CD8-positive, alpha-beta memory T cell (primary cell): ENCODE results near the gene FRY. TPM values are rescaled to one million over a fixed set of nuclear protein-coding genes. Genes with fewer than 3 reads are reported as not detected.

Experiments used
- CTCF ChIA-PET: fragments of 350-600 bp; sonication (Branson Sonifier 250); formaldehyde crosslinking; loops from one replicate; lab custom pipeline; 2021; ENCODE audit warnings: antibody characterized with exemption; lab: Charles Lee
- POLR2A ChIA-PET: fragments of 350-600 bp; sonication (Branson Sonifier 250); formaldehyde crosslinking; loops from one replicate; lab custom pipeline; 2021; ENCODE audit warnings: antibody characterized with exemption; lab: Charles Lee
- DNase-seq, 5 donors: peaks; one replicate each; pipeline versions ENCODE4 v3.0.0 to v3.0.0-alpha.2; 2020 to 2022; ENCODE audit warnings: mixed read lengths in 1 of 5
- H3K27ac ChIP-seq: one replicate; pipeline ENCODE4 v1.7.0; 2013; ENCODE audit warnings: low read depth, mild to moderate bottlenecking, low read length, moderate library complexity
- H3K27me3 ChIP-seq: 2 replicates; pipeline ENCODE4 v1.7.0; 2013; ENCODE audit warnings: low read length, mild to moderate bottlenecking; ENCODE audit not compliant: insufficient read depth, poor library complexity, severe bottlenecking
- H3K36me3 ChIP-seq: 2 replicates; pipeline ENCODE4 v1.7.0; 2013; ENCODE audit warnings: mild to moderate bottlenecking, low read length, moderate library complexity; ENCODE audit not compliant: insufficient read depth
- H3K4me1 ChIP-seq: 2 replicates; pipeline ENCODE4 v1.7.0; 2013; ENCODE audit warnings: mild to moderate bottlenecking, low read length, moderate library complexity; ENCODE audit not compliant: insufficient read depth
- H3K4me3 ChIP-seq: 2 replicates; pipeline ENCODE4 v1.7.0; 2013; ENCODE audit warnings: mild to moderate bottlenecking, low read length
- H3K9me3 ChIP-seq: 2 replicates; pipeline ENCODE4 v1.7.0; 2013; ENCODE audit warnings: mild to moderate bottlenecking, low read length
- H3K27ac Mint-ChIP-seq, 8 donors: one replicate each; pipeline ENCODE4 v1.8.0; 2020 to 2021; ENCODE audit warnings: mixed read lengths in 8 of 8, mild to moderate bottlenecking in 6 of 8, inconsistent platforms in 3 of 8, moderate library complexity in 3 of 8
- H3K27me3 Mint-ChIP-seq, 2 donors: one replicate each; pipeline ENCODE4 v1.8.0; 2020 to 2021; ENCODE audit warnings: mixed read lengths in 2 of 2, mild to moderate bottlenecking in 1 of 2, moderate library complexity in 1 of 2
- H3K36me3 Mint-ChIP-seq, 3 donors: one replicate each; pipeline ENCODE4 v1.8.0; 2020 to 2021; ENCODE audit warnings: mixed read lengths in 3 of 3, inconsistent platforms in 1 of 3, mild to moderate bottlenecking in 1 of 3
- H3K4me1 Mint-ChIP-seq, 3 donors: one replicate each; pipeline ENCODE4 v1.8.0; 2020 to 2021; ENCODE audit warnings: mixed read lengths in 3 of 3, inconsistent platforms in 1 of 3, mild to moderate bottlenecking in 1 of 3
- H3K4me3 Mint-ChIP-seq, 7 donors: one replicate each; pipeline ENCODE4 v1.8.0; 2020 to 2021; ENCODE audit warnings: mixed read lengths in 7 of 7, mild to moderate bottlenecking in 6 of 7, moderate library complexity in 4 of 7, inconsistent platforms in 2 of 7
- H3K9me3 Mint-ChIP-seq, 5 donors: one replicate each; pipeline ENCODE4 v1.8.0; 2020 to 2022; ENCODE audit warnings: mixed read lengths in 5 of 5, mild to moderate bottlenecking in 3 of 5, moderate library complexity in 2 of 5, inconsistent platforms in 1 of 5
- polyA plus RNA-seq: library from polyadenylated mRNA; unstranded; fragments of 300-500 nt; fragmentation: Illumina TruSeq; gene quantifications from one replicate; pipeline ENCODE4 v1.2.3, GENCODE V29; 2021
- total RNA-seq, 2 experiments: library from RNA; stranded (reverse); gene quantifications; one replicate each; pipeline ENCODE4 v1.2.3, GENCODE V29; 2021

Gene FRY
- total and polyA plus RNA-seq, 3 experiments from 2014 or later, result 0.53 to 1.5 (median 0.72) TPM

DNA sequence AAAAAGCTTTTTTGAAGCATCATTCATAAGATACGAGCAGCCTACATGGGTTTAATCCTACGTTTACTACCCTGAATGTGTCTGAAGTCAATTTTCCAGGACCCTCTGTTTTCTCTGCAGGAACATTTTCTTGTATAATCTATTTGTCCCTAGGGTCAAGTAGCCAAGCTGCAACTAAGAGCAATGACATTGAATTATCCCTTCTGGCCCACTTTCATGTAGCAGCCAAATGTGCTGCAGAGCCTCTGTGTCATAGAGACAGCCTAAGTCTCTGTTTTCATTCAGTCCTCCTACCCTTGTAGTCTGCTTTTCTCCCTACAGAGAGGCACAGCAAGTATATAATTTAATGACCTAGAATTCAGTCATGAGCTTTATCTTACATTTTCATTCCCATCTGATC is 201.5 kb downstream of the FRY start:
- peaks cover 0 to 5% (median 4%) of the 10 kb centered on the region in 3 donors for H3K4me1 Mint-ChIP-seq
- DNase-seq, result no peak
- H3K27me3 Mint-ChIP-seq, result peaks cover 4 to 7% of the 10 kb centered on the region in 2 donors
- H3K36me3 Mint-ChIP-seq, result peaks cover 0 to 3% (median 0%) of the 10 kb centered on the region in 3 donors
- H3K27ac ChIP-seq, result no peak overlapping the region
- no peaks in the 10 kb centered on the region for H3K9me3 Mint-ChIP-seq
- no peaks in the 10 kb centered on the region for H3K9me3 ChIP-seq
- no peak overlapping the region for H3K4me3 ChIP-seq
- H3K27ac Mint-ChIP-seq, result peak overlapping the region in 1 of 8 donors; percentile 47
- H3K4me3 Mint-ChIP-seq, result peak overlapping the region in 1 of 7 donors; percentile 38
- H3K4me1 ChIP-seq, result no peaks in the 10 kb centered on the region
- H3K36me3 ChIP-seq, result no peaks in the 10 kb centered on the region
- CTCF ChIA-PET, result no interaction called here
- no peaks in the 10 kb centered on the region for H3K27me3 ChIP-seq
- POLR2A ChIA-PET, result no interaction called here

DNA sequence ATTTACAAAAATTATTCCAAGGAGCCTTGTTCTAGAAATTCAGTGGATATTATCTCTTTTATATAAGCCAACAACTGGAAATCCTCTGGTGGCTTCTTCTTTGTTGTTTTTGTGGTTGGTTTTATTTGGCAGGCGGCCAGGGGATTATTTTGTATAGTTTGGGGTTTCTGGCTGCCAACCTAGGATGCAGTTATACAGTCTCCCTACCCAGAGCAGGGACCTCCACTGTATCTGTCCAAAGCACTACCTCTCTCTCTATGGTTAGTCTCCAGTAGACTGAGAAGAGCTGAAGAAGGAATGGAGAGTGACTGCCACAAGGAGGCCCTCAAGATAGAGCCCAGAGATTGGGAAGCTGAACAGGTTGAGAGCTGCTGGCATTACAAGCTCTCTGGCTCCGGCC is 203.3 kb downstream of the FRY start:
- Histone ChIP-seq H3K9me3 (no peaks in the 10 kb centered on the region), H3K4me3 (no peak overlapping the region), H3K4me1 (no peaks in the 10 kb centered on the region), H3K36me3 (no peaks in the 10 kb centered on the region), H3K27me3 (no peaks in the 10 kb centered on the region), H3K27ac (no peak overlapping the region)
- CTCF ChIA-PET, result no interaction called here
- H3K4me3 Mint-ChIP-seq, result no peak overlapping the region
- H3K27me3 Mint-ChIP-seq, result peaks cover 4% of the 10 kb centered on the region in 2 donors
- H3K9me3 Mint-ChIP-seq, result no peaks in the 10 kb centered on the region
- POLR2A ChIA-PET, result no interaction called here
- no peak for DNase-seq
- H3K27ac Mint-ChIP-seq, result no peak overlapping the region
- peaks cover 0 to 2% (median 0%) of the 10 kb centered on the region in 3 donors for H3K36me3 Mint-ChIP-seq
- peaks cover 0 to 5% (median 4%) of the 10 kb centered on the region in 3 donors for H3K4me1 Mint-ChIP-seq

DNA sequence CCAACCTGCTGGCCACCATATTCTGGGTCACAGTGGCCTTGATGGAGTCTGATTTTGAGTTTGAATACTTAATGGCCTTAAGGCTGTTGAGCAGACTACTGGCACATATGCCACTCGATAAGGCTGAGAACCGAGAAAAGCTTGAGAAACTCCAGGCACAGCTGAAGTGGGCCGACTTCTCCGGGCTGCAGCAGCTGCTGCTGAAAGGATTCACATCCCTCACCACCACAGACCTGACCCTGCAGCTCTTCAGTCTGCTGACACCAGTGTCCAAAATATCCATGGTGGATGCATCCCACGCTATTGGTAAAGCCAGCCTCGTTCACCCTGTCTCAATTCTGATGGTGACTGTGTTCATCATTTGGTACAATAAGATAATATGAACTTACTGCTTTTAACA is 206.1 kb downstream of the FRY start:
- Histone ChIP-seq H3K4me1 (no peaks in the 10 kb centered on the region), H3K27me3 (no peaks in the 10 kb centered on the region), H3K27ac (no peak overlapping the region), H3K36me3 (no peaks in the 10 kb centered on the region), H3K9me3 (no peaks in the 10 kb centered on the region), H3K4me3 (no peak overlapping the region)
- ChIA-PET CTCF (interaction anchor here (0.6 kb wide), 1 partner anchor 141 kb away, joined by 3 read pairs; no protein-coding TSS in a partner anchor), POLR2A (no interaction called here)
- Mint-ChIP-seq H3K27ac (peak overlapping the region in 1 of 8 donors; percentile 38), H3K36me3 (peaks cover 0 to 2% (median 0%) of the 10 kb centered on the region in 3 donors), H3K27me3 (peaks cover 0 to 2% of the 10 kb centered on the region in 2 donors), H3K9me3 (no peaks in the 10 kb centered on the region), H3K4me3 (no peak overlapping the region), H3K4me1 (peaks cover 0 to 5% (median 4%) of the 10 kb centered on the region in 3 donors)
- no peak for DNase-seq

DNA sequence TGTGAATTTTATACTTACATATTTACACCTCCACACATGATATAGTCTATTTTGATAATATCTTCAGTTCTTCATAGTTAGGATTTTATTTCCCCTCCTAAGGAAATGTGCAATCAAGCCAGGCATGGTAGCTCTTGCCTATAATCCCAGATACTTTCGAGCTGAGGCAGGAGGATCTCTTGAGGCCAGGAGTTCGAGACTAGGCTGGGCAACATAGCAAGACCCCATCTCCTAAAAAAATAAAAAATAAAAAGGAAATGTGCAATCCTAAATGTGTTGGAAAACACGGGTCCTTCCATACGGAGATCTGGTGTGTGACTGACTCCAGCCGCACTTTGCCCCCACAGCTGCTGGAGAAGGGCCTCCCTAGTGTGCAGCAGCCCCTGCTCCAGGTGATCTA is 212.1 kb downstream of the FRY start:
- peaks cover 2 to 8% of the 10 kb centered on the region in 2 donors for H3K27me3 Mint-ChIP-seq
- Histone ChIP-seq H3K27me3 (no peaks in the 10 kb centered on the region), H3K9me3 (no peaks in the 10 kb centered on the region), H3K4me1 (no peaks in the 10 kb centered on the region), H3K36me3 (no peaks in the 10 kb centered on the region), H3K27ac (no peak overlapping the region), H3K4me3 (no peak overlapping the region)
- no peak for DNase-seq
- H3K4me3 Mint-ChIP-seq, result no peak overlapping the region
- H3K27ac Mint-ChIP-seq, result no peak overlapping the region
- no peaks in the 10 kb centered on the region for H3K4me1 Mint-ChIP-seq
- ChIA-PET POLR2A (no interaction called here), CTCF (no interaction called here)
- H3K36me3 Mint-ChIP-seq, result no peaks in the 10 kb centered on the region
- no peaks in the 10 kb centered on the region for H3K9me3 Mint-ChIP-seq

DNA sequence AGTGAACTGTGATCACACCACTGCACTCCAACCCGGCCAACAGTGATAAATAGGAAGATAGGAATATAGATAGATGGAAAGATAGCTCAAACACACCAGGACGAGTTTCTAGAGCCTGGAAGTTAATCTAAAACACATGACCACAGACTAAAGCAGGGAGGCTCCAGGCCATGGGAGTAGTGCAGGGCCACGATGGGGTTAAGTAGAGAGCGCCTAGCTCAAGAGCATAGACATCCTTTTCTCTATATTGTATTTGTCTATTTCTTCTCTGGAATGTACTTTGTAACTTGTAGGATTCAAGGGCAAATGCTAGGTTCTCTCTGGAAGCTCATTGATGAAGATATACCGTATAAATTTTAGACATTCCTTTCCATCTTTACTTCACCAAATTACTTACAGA is 214.0 kb downstream of the FRY start:
- Histone ChIP-seq H3K27me3 (no peaks in the 10 kb centered on the region), H3K4me1 (no peaks in the 10 kb centered on the region), H3K36me3 (no peaks in the 10 kb centered on the region), H3K9me3 (no peaks in the 10 kb centered on the region), H3K4me3 (no peak overlapping the region), H3K27ac (no peak overlapping the region)
- Mint-ChIP-seq H3K9me3 (no peaks in the 10 kb centered on the region), H3K4me3 (no peak overlapping the region), H3K4me1 (no peaks in the 10 kb centered on the region), H3K27ac (no peak overlapping the region), H3K36me3 (no peaks in the 10 kb centered on the region), H3K27me3 (peaks cover 2 to 8% of the 10 kb centered on the region in 2 donors)
- ChIA-PET CTCF (interaction anchor here (1.0 kb wide), 1 partner anchor 9 kb away, joined by 3 read pairs; no protein-coding TSS in a partner anchor), POLR2A (interaction anchor here (0.6 kb wide), 1 partner anchor 1705 kb away, joined by 9 read pairs; no protein-coding TSS in a partner anchor)
- DNase-seq, result no peak

DNA sequence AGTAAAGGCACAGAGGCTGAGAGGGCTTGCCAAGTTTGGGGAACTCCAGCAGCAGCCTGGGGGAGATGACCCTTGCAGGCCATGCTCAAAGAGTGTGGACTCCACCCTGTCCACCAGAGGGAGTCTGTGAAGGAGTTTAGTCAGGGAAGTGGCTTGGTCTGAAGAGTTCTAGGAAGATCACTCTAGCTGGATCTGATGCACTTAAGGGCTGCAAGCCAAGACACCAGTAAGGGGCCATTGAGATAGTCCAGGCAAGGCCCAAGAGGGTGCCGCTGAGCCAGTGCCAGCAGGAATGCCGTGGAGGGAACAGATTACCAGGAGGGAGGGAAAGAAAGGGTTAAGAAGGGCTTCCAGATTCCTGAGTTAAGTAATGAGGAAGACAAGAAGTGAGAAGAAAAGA is 214.9 kb downstream of the FRY start:
- peak in 2 of 5 donors; percentile 4 to 5 for DNase-seq
- Mint-ChIP-seq H3K9me3 (no peaks in the 10 kb centered on the region), H3K36me3 (no peaks in the 10 kb centered on the region), H3K4me1 (no peaks in the 10 kb centered on the region), H3K27me3 (peaks cover 2 to 8% of the 10 kb centered on the region in 2 donors), H3K27ac (peak overlapping the region in 1 of 8 donors; percentile 48), H3K4me3 (no peak overlapping the region)
- H3K9me3 ChIP-seq, result no peaks in the 10 kb centered on the region
- H3K4me1 ChIP-seq, result no peaks in the 10 kb centered on the region
- H3K27me3 ChIP-seq, result no peaks in the 10 kb centered on the region
- no peak overlapping the region for H3K4me3 ChIP-seq
- ChIA-PET POLR2A (no interaction called here), CTCF (interaction anchor here (1.1 kb wide), 1 partner anchor 61 kb away, joined by 3 read pairs; no protein-coding TSS in a partner anchor)
- no peak overlapping the region for H3K27ac ChIP-seq
- no peaks in the 10 kb centered on the region for H3K36me3 ChIP-seq

DNA sequence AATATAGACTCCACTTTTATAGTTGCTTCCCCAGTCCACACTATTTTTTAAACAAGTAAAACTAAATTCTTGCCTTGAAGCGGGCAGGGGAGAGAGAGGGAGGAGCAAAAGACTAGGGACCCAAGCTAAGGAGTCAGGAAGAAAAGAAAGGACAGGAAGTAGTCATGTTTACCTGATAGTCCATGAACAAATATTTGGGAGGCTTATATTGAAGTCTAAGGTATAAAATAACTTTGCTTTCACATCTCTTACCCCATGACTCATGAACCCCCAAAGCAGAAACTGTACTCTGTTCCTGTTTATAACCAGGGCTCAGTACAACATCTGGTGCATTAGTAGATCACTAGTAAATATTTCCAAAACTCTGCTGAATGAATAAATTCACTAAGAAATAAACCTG is 216.3 kb downstream of the FRY start:
- H3K36me3 ChIP-seq, result no peaks in the 10 kb centered on the region
- Mint-ChIP-seq H3K27me3 (peaks cover 2 to 8% of the 10 kb centered on the region in 2 donors), H3K9me3 (no peaks in the 10 kb centered on the region), H3K27ac (peak overlapping the region in 1 of 8 donors; percentile 29), H3K4me3 (no peak overlapping the region), H3K36me3 (no peaks in the 10 kb centered on the region), H3K4me1 (no peaks in the 10 kb centered on the region)
- no peak for DNase-seq
- ChIA-PET CTCF (interaction anchor here (1.2 kb wide), 1 partner anchor 9 kb away, joined by 3 read pairs; no protein-coding TSS in a partner anchor), POLR2A (no interaction called here)
- H3K27ac ChIP-seq, result no peak overlapping the region
- no peaks in the 10 kb centered on the region for H3K9me3 ChIP-seq
- H3K4me3 ChIP-seq, result no peak overlapping the region
- no peaks in the 10 kb centered on the region for H3K4me1 ChIP-seq
- H3K27me3 ChIP-seq, result no peaks in the 10 kb centered on the region

DNA sequence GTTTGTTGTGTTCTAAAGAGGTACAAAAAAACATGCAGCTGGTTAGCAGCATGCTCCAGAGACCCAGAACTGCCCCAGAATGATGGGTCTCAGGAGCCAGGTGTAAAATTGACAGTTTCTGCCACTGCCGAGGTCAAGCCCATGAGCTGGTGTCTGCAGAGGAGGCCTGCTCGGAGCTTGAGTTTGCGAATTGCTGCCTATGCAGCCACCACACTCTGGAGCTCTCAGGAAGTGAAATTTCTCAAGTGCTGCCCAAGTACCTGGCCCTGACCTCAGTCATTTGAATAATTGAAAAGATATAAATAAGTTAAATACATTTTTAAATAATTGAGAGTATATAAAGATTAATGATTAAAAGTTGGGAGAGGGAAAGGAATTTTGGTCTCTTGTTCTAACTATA is 217.2 kb downstream of the FRY start:
- H3K27ac Mint-ChIP-seq, result no peak overlapping the region
- peak overlapping the region in 1 of 7 donors; percentile 48 for H3K4me3 Mint-ChIP-seq
- H3K4me1 ChIP-seq, result no peaks in the 10 kb centered on the region
- no peaks in the 10 kb centered on the region for H3K4me1 Mint-ChIP-seq
- no peaks in the 10 kb centered on the region for H3K9me3 ChIP-seq
- H3K4me3 ChIP-seq, result no peak overlapping the region
- ChIA-PET POLR2A (no interaction called here), CTCF (interaction anchor here (0.6 kb wide), 1 partner anchor 21 kb away, joined by 3 read pairs; no protein-coding TSS in a partner anchor)
- no peaks in the 10 kb centered on the region for H3K27me3 ChIP-seq
- DNase-seq, result no peak
- no peak overlapping the region for H3K27ac ChIP-seq
- H3K36me3 ChIP-seq, result no peaks in the 10 kb centered on the region
- no peaks in the 10 kb centered on the region for H3K36me3 Mint-ChIP-seq
- no peaks in the 10 kb centered on the region for H3K9me3 Mint-ChIP-seq
- H3K27me3 Mint-ChIP-seq, result peaks cover 2 to 8% of the 10 kb centered on the region in 2 donors
